ENCODE data around the gene PERCC1.

The PERCC1 gene

GRCh38 chr16:1448536-1449116 is 17.7 kb downstream of the PERCC1 start:
- no peak for DNase-seq

GRCh38 chr16:1449201-1449788 is 18.4 kb downstream of the PERCC1 start:
- DNase-seq = no peak

- no peak for DNase-seq
Measured at GRCh38 chr16:1450218-1450617, 19.3 kb downstream of the PERCC1 start.

GRCh38 chr16:1450841-1451240 is 20.0 kb downstream of the PERCC1 start:
- no peak for DNase-seq

- no peak for DNase-seq
Measured at GRCh38 chr16:1451702-1452392, 21.0 kb downstream of the PERCC1 start.

GRCh38 chr16:1452530-1452929 is 21.7 kb downstream of the PERCC1 start:
- no peak for DNase-seq

- DNase-seq = no peak
Measured at GRCh38 chr16:1453316-1453715, 22.4 kb downstream of the PERCC1 start.

- DNase-seq = no peak
Measured at GRCh38 chr16:1454561-1454960, 23.7 kb downstream of the PERCC1 start.

- DNase-seq = no peak
Measured at GRCh38 chr16:1455190-1456171, 24.6 kb downstream of the PERCC1 start.

- no peak for DNase-seq
Measured at GRCh38 chr16:1456951-1457350, 26.1 kb downstream of the PERCC1 start.

GRCh38 chr16:1457489-1458245 is 26.8 kb downstream of the PERCC1 start:
- DNase-seq = no peak

- peak in 3 of 58 donors; percentile 1 to 37 (median 22) for DNase-seq
Measured at GRCh38 chr16:1458336-1458976, 27.6 kb downstream of the PERCC1 start.

GRCh38 chr16:1458977-1459341 is 28.1 kb downstream of the PERCC1 start:
- DNase-seq = no peak

GRCh38 chr16:1459967-1460366 is 29.1 kb downstream of the PERCC1 start:
- DNase-seq = no peak

- no peak for DNase-seq
Measured at GRCh38 chr16:1460602-1461138, 29.8 kb downstream of the PERCC1 start.

- DNase-seq = no peak
Measured at GRCh38 chr16:1461146-1461545, 30.3 kb downstream of the PERCC1 start.

GRCh38 chr16:1464196-1464893 is 33.5 kb downstream of the PERCC1 start:
- DNase-seq = no peak

- no peak for DNase-seq
Measured at GRCh38 chr16:1464894-1465566, 34.2 kb downstream of the PERCC1 start.

GRCh38 chr16:1465567-1465915 is 34.7 kb downstream of the PERCC1 start:
- no peak for DNase-seq
